NB4 (cell line): ENCODE measurements around the gene ALKBH2.

Experiments
- DNase-seq: peaks from one replicate; pipeline ENCODE4 v3.0.0; 2010; ENCODE audit warnings: low read depth
- H3K4me3 ChIP-seq: one replicate; pipeline ENCODE4 v1.5.1; 2011; ENCODE audit warnings: mild to moderate bottlenecking, low read depth, low read length, moderate library complexity
- MYC ChIP-seq: IDR thresholded peaks from 2 replicates; pipeline ENCODE4 v1.6.1; 2011; ENCODE audit warnings: low read depth, low read length
- POLR2A ChIP-seq: IDR thresholded peaks from 2 replicates; pipeline ENCODE4 v1.6.1; 2011; ENCODE audit warnings: mild to moderate bottlenecking; ENCODE audit not compliant: insufficient read length; ENCODE audit errors: extremely low read depth
- TF ChIP-seq, protein P1 (sequence below): IDR thresholded peaks from one replicate; pipeline ENCODE4 v1.5.1; 2012; ENCODE audit warnings: low read depth, low read length
- TF ChIP-seq, protein P2 (sequence below): IDR thresholded peaks from 2 replicates; pipeline ENCODE4 v1.6.1; 2011; ENCODE audit warnings: low read depth, low read length

The ALKBH2 gene

DNA sequence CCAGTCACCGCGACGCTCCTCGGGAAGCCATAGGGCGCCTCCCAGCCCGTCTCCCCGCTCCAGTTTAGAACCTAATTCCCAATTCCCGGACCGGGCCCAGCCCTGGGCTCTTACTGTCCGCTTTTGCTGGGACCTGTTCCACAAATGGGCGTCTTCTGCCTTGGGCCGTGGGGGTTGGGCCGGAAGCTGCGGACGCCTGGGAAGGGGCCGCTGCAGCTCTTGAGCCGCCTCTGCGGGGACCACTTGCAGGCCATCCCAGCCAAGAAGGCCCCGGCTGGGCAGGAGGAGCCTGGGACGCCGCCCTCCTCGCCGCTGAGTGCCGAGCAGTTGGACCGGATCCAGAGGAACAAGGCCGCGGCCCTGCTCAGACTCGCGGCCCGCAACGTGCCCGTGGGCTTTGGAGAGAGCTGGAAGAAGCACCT is 4.9 kb upstream of the ALKBH2 start:
- TF ChIP-seq MYC: no peak; the same call in 1 of the 2 replicates
- TF ChIP-seq POLR2A: no peak
- TF ChIP-seq, protein P1, sequence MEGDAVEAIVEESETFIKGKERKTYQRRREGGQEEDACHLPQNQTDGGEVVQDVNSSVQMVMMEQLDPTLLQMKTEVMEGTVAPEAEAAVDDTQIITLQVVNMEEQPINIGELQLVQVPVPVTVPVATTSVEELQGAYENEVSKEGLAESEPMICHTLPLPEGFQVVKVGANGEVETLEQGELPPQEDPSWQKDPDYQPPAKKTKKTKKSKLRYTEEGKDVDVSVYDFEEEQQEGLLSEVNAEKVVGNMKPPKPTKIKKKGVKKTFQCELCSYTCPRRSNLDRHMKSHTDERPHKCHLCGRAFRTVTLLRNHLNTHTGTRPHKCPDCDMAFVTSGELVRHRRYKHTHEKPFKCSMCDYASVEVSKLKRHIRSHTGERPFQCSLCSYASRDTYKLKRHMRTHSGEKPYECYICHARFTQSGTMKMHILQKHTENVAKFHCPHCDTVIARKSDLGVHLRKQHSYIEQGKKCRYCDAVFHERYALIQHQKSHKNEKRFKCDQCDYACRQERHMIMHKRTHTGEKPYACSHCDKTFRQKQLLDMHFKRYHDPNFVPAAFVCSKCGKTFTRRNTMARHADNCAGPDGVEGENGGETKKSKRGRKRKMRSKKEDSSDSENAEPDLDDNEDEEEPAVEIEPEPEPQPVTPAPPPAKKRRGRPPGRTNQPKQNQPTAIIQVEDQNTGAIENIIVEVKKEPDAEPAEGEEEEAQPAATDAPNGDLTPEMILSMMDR: no peak
- H3K4me3 ChIP-seq: peak overlapping the region; percentile 67
- no peak for DNase-seq

DNA sequence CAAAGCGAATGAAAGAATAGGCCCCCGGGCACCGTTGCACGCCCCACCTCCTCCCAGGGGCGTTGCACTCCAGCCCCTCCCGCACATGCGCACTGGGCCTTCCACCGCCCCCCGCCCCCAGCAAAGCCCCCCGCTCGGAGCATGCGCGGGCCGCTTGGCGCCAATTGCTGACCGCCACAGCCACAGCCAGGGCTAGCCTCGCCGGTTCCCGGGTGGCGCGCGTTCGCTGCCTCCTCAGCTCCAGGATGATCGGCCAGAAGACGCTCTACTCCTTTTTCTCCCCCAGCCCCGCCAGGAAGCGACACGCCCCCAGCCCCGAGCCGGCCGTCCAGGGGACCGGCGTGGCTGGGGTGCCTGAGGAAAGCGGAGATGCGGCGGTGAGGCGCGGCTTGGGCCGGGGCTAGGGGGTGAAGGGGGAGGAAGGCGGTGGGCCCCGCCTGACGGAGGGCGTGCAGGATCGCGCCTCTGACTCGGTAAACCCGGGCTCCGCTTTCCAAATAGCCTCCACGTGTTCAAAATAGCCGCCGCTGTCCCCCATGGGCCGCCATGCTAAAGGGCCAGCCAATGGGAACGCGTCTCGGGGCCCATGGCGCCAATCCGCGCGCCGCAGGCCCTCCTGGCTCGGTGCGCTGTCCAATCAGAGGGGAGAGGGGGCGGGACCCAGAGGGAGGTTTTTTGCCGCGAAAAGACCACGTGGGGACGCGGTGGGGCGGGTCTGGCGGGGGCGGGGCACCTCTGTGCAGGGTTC is 4.3 kb upstream of the ALKBH2 start, which contains the start of gene UNG:
Gene UNG, plus strand, starts transcription at position 163 of the 748 bp plus-strand sequence. Its CDS starts 83 bp downstream, at position 246.
- TF ChIP-seq, protein P2, sequence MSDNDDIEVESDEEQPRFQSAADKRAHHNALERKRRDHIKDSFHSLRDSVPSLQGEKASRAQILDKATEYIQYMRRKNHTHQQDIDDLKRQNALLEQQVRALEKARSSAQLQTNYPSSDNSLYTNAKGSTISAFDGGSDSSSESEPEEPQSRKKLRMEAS: peak; percentile 97
- peak; percentile 83 for TF ChIP-seq POLR2A
- TF ChIP-seq, protein P1: no peak
- peak; percentile 91 for TF ChIP-seq MYC
- peak within 1 kb of the TSS; percentile 67 for H3K4me3 ChIP-seq
- peak; percentile 98 for DNase-seq

DNA sequence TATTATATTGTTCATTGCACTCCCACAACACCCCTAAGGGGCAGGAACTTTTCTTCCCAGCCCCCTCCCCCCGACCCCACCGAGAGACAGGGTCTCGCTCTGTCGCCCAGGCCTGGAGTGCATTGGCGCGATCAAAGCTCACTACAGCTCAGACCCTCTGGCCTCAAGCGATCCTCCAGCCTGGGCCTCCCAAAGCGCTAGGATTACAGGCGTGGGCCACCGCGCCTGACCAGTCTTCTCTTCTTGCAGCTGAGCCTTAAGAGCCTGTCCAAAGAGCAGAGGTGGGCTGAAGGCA is 3.8 kb upstream of the ALKBH2 start:
- no peak for DNase-seq
- TF ChIP-seq, protein P2: no peak
- no peak for TF ChIP-seq POLR2A
- TF ChIP-seq MYC: no peak
- TF ChIP-seq, protein P1: no peak
- H3K4me3 ChIP-seq: peak overlapping the region; percentile 64

DNA sequence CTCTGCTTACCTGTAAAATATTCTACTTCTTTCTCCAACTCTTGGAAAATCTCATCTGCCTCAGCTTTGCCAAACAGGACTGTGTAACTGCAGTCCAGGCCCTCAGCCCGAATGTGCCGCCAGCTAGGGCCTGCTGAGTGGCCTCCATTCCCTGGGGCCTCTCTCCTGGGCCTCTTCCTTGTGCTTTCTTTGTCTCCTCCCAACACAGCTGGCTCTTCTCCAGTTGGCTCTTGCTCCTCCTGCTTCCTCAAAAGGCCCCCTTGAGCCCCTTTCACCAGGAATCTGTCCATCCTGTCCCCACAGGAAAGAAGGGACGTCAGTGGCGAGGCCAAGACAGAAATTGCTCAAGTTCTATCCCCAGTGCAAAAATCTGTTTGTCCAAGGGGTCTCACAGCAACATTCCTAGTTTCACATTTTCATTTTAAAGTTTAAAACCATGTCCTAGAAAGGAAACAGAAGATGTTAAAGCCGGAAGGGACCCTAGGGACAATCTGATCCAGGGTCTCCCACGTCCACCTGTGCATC is 713 bp downstream of the ALKBH2 start:
- peak overlapping the region; percentile 78 for H3K4me3 ChIP-seq
- TF ChIP-seq POLR2A (no peak), MYC (no peak)
- TF ChIP-seq, protein P2: no peak
- TF ChIP-seq, protein P1: no peak
- DNase-seq: peak; percentile 66

DNA sequence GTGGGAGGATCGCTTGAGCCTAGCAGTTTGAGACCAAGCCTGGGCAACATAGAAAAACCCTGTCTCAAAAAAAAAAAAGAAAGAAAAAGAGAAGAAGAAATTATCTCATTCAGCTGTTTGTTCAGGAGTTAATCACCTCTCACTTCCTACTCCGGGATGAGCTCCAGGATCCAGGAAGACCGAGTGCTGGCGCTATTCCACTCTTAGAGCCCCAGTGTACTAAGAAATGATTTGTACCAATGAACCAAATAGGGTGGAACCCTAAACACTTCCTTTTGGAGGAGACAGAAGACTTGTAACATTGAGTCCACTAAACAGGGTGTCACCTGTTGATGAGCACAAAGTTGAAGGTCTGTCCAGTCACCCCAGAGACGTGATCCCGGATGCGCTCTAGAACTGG is 3.6 kb downstream of the ALKBH2 start:
- H3K4me3 ChIP-seq: no peak overlapping the region
- no peak for DNase-seq
- TF ChIP-seq, protein P1: no peak
- no peak for TF ChIP-seq POLR2A
- TF ChIP-seq MYC: no peak
- TF ChIP-seq, protein P2: no peak
